Retinal pigment epithelial cell (primary cell): Measurements from ENCODE around the gene SRC.

Experiments used
- DNase-seq: peaks from one replicate; pipeline ENCODE4 v3.0.0-alpha.2; 2010; ENCODE audit warnings: low read depth
- H3K4me3 ChIP-seq: 2 replicates; pipeline ENCODE4 v1.5.1; 2011; ENCODE audit warnings: mild to moderate bottlenecking, low read length, control low read depth, moderate library complexity
- TF ChIP-seq, protein P1 (sequence below): conservative IDR thresholded peaks from 2 replicates; pipeline ENCODE4 v1.5.1; 2011; ENCODE audit warnings: low read depth, low read length, control low read depth, inconsistent platforms

Gene SRC

DNA sequence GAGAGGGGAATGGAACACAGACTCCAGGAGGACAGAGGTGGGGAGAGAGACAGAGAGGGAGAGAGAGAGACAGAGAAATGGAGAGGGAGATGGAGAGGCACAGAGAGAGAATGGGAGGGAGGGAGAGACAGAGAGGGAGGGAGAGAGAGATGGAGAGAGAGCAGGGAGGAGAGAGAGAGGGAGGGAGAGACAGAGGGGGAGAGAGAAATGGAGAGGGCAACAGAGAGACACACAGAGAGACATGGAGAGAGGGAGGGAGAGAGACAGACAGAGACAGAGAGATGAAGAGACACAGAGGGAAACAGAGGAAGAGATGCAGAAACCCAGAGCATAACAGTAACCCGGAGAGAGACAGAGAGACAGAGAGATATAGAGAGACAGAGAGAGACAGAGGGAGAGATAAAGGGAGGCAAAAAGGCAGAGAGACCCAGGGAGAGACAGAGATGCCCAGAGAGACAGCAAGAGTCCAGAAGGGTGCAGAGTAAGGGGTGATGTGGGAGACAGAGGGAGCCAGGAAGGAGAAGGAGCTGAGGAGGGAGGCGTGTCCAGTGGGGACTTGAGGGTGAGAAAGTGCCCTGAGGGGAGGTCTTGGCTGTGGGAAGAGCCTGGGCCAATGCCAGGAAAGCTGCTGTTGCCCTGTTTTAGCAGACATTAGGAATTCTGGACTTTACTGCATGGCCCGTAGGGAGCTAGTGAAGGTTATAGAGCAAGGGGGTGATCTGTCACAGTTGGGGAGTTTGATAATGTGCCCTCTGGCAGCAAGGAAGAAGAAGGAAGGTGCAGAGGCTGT, 78.3 kb downstream of the SRC start:
- DNase-seq, result no peak
- no peak overlapping the region for H3K4me3 ChIP-seq
- TF ChIP-seq, protein P1, sequence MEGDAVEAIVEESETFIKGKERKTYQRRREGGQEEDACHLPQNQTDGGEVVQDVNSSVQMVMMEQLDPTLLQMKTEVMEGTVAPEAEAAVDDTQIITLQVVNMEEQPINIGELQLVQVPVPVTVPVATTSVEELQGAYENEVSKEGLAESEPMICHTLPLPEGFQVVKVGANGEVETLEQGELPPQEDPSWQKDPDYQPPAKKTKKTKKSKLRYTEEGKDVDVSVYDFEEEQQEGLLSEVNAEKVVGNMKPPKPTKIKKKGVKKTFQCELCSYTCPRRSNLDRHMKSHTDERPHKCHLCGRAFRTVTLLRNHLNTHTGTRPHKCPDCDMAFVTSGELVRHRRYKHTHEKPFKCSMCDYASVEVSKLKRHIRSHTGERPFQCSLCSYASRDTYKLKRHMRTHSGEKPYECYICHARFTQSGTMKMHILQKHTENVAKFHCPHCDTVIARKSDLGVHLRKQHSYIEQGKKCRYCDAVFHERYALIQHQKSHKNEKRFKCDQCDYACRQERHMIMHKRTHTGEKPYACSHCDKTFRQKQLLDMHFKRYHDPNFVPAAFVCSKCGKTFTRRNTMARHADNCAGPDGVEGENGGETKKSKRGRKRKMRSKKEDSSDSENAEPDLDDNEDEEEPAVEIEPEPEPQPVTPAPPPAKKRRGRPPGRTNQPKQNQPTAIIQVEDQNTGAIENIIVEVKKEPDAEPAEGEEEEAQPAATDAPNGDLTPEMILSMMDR, result no peak

DNA sequence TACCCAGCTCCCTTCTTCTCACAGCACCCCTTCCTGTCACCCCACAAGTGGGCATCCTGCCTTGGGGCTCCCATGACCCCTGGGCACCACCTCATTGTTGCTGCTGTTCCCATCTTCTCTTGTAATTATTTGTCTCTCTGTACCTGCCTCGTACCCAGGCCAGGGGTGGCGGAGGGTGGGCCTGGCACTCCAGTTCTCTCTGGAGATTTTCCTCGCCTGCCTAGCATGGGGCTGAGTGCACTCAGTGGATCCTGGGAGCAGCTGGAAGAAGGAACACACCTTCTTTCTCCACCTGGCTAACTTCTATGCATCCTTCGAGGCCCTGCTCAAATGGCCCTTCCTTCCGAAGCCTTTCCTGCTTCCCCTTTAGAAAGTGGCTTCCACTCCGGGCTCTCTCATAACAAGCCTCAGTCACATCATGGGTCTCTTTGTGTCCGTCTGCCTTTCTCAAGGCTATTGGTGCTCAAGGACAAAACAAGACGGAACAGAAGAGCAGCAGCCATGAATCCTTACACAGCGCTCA, 79.2 kb downstream of the SRC start:
- TF ChIP-seq, protein P1, result no peak
- no peak overlapping the region for H3K4me3 ChIP-seq
- no peak for DNase-seq

DNA sequence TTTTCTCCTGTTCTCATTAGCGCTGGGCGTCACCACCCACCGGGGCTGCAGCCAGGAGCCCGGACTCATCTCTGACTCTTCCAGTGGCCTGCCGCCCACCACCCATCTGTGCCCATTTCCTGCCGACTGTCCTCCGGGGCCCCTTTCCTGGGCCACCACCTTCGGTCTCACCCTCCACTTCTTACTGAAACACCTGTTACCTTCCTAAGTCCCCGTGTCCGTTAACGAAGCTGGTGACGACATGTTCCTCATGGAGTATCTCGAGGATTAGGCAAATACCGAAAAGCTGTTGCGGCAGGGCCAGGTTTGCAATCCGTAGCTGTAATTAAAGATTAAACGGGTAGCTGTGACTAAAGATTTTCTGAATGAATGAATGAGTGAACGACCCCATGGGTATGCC, 80.2 kb downstream of the SRC start:
- H3K4me3 ChIP-seq, result no peak overlapping the region
- TF ChIP-seq, protein P1, result no peak
- DNase-seq, result no peak

DNA sequence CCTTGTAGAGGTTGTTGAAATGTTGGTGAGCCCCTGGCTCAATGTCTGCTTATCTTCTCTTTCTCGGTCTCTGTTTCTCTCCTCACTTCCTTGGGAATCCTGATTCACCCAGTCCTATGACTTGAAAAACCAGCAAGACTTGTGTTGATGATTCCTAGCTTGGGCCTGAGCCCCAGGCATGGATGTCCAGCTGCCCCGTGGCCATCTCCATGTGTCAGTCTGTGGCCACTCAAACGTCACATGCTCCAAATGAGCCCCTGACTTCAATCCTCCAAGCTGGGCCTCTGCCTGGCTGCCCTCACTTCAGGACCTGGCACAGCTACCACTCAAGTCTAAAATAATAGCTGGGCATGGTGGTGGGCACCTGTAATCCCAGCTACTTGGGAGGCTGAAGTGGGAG, 81.0 kb downstream of the SRC start:
- TF ChIP-seq, protein P1, result no peak
- DNase-seq, result no peak
- H3K4me3 ChIP-seq, result no peak overlapping the region

DNA sequence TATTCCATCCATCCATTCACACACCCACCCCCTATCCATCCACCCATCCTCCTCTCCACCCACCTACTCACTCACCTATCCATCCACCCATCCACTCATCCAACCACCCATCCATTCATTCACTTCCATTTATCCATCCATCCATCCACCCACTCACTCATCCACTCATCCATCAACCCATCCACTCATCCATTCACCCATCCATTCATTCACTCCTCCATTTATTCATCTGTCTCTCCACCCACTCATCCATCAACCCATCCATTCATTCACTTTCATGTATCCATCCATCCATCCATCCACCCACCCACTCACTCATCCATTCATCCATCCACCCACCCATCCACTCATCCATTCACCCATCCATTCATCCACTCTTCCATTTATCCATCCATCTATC, 84.1 kb downstream of the SRC start:
- H3K4me3 ChIP-seq, result no peak overlapping the region
- no peak for DNase-seq
- TF ChIP-seq, protein P1, result no peak

DNA sequence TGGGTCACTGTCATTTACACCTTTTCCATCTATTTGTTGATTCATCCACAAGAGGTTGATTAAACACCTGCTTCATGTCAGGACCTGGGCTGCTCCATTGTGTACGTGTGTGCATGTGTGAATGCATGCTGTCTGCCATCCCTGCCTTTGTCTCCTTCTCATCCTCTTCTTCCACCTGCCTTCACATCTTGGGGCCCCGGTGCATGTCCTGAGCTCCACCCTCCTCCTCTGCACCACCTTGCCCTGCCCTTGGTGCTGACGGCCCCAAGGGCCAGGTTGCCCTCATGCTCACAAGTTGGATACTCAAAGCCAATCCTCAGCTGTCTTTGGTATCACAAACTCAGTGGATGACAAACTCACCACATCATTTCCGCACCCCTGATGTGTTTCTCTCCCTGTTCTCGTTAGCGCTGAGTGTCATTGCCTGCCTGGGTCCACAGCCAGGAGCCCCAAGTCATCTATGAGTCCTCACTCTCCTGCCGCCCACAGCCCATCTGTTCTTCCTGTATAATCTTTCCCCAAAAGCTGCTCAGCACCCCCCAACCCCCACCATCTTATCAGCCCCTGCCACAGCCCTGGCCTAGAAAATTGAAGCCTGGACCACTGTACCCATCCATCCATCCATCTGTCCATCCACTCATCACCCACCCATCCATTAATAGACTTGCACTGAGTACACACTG, 85.0 kb downstream of the SRC start:
- DNase-seq, result no peak
- TF ChIP-seq, protein P1, result no peak
- no peak overlapping the region for H3K4me3 ChIP-seq
